ENCODE data around the gene BRD1.

DNA sequence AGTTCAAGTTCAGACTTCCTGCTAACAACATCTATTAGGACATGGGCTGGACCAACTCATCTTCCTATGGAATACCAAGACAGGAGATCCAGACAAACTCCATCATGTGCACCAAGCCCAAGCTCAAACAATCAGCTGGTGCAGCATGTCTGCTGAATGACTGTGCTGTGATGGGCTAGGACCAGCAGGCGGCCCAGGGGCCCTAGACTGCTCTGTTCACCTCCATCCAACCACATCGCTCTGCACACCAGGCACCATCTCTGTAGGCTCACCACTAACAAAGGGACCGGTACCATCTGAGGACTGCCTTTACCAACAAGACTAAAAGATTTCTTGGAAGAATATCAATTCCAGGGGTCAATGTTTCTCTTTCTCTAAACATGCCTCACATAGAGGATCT is 10.3 kb downstream of the BRD1 start:
- TF ChIP-seq, protein P1, sequence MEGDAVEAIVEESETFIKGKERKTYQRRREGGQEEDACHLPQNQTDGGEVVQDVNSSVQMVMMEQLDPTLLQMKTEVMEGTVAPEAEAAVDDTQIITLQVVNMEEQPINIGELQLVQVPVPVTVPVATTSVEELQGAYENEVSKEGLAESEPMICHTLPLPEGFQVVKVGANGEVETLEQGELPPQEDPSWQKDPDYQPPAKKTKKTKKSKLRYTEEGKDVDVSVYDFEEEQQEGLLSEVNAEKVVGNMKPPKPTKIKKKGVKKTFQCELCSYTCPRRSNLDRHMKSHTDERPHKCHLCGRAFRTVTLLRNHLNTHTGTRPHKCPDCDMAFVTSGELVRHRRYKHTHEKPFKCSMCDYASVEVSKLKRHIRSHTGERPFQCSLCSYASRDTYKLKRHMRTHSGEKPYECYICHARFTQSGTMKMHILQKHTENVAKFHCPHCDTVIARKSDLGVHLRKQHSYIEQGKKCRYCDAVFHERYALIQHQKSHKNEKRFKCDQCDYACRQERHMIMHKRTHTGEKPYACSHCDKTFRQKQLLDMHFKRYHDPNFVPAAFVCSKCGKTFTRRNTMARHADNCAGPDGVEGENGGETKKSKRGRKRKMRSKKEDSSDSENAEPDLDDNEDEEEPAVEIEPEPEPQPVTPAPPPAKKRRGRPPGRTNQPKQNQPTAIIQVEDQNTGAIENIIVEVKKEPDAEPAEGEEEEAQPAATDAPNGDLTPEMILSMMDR (IDR thresholded peaks at IDR 0.05; ENCODE audit: low read depth, low read length, poor library complexity, severe bottlenecking): no peak
- no peak for TF ChIP-seq EZH2phosphoT487 (IDR thresholded peaks at IDR 0.05; ENCODE audit: borderline replicate concordance, low read length)

Measured in DOHH2 (cell line).